ENCODE data around the gene SLC39A7. TPM values are rescaled to one million over a fixed set of nuclear protein-coding genes. Genes with fewer than 3 reads are reported as not detected.

The SLC39A7 gene
- total and polyA plus RNA-seq, 4 experiments from 2014 or later, result 22.9 to 40.9 (median 32.0) TPM

- H3K9me3 ChIP-seq (ENCODE audit: control insufficient read depth in 1 of 2, low read length in 2 of 2), result no peaks in the 10 kb centered on the region
- peaks cover 45% of the 10 kb centered on the region for H3K4me1 ChIP-seq (ENCODE audit: insufficient read depth, low read length)
- CTCF ChIA-PET (ENCODE audit: partially characterized antibody), result interaction anchor here (0.8 to 1.8 kb wide), 7 partner anchors 9 to 53 kb away, joined by 3 to 6 read pairs (median 4); partner anchors contain the start of gene HSD17B8
- Mint-ChIP-seq H3K9me3 (no peaks in the 10 kb centered on the region), H3K36me3 (peaks cover 38 to 54% of the 10 kb centered on the region in 2 donors), H3K4me3 (no peak overlapping the region), H3K4me1 (peaks cover 22 to 52% (median 33%) of the 10 kb centered on the region in 4 donors), H3K27me3 (peaks cover 8 to 10% of the 10 kb centered on the region in 2 donors), H3K27ac (peak overlapping the region in 3 of 7 donors; percentile 2 to 75 (median 68))
- POLR2A ChIA-PET (ENCODE audit: partially characterized antibody), result interaction anchor here (1.0 to 4.2 kb wide), 2 partner anchors 13 to 53 kb away, joined by 4 to 20 read pairs; partner anchors contain the start of gene RING1
- DNase-seq, result peak in 1 of 5 donors; percentile 23
- H3K27me3 ChIP-seq (ENCODE audit: insufficient read depth, low read length), result peaks cover 12% of the 10 kb centered on the region
- no peak overlapping the region for H3K4me3 ChIP-seq (ENCODE audit: low read length in 2 of 2)
- intact Hi-C loops (cut with micrococcal nuclease), result loop anchor here (2.0 kb wide), 1 partner anchor 13 kb away; no protein-coding TSS in a partner anchor
- H3K27ac ChIP-seq (ENCODE audit: low read depth, low read length), result no peak overlapping the region
- peaks cover 33% of the 10 kb centered on the region for H3K36me3 ChIP-seq (ENCODE audit: insufficient read depth, low read length)
Measured at GRCh38 chr6:33195304-33196165, 5.1 kb upstream of the SLC39A7 start.

GRCh38 chr6:33197431-33198048 is 3.1 kb upstream of the SLC39A7 start:
- Mint-ChIP-seq H3K9me3 (peaks cover 0 to 2% (median 0%) of the 10 kb centered on the region in 8 donors), H3K27me3 (peaks cover 0 to 2% of the 10 kb centered on the region in 2 donors), H3K36me3 (peaks cover 49 to 66% of the 10 kb centered on the region in 2 donors), H3K4me1 (peaks cover 32 to 65% (median 46%) of the 10 kb centered on the region in 4 donors), H3K4me3 (peak overlapping the region; percentile 40 to 79 (median 72)), H3K27ac (peak overlapping the region; percentile 26 to 85 (median 76))
- Histone ChIP-seq H3K9me3 (ENCODE audit: control insufficient read depth in 1 of 2, low read length in 2 of 2) (no peaks in the 10 kb centered on the region), H3K4me1 (ENCODE audit: insufficient read depth, low read length) (peaks cover 54% of the 10 kb centered on the region), H3K4me3 (ENCODE audit: low read length in 2 of 2) (no peak overlapping the region), H3K27me3 (ENCODE audit: insufficient read depth, low read length) (no peaks in the 10 kb centered on the region), H3K36me3 (ENCODE audit: insufficient read depth, low read length) (peaks cover 43% of the 10 kb centered on the region), H3K27ac (ENCODE audit: low read depth, low read length) (no peak overlapping the region)
- ChIA-PET CTCF (ENCODE audit: partially characterized antibody) (interaction anchor here (0.6 to 4.6 kb wide), 16 partner anchors 11 to 221 kb away, joined by 3 to 55 read pairs (median 4); partner anchors contain the start of genes CUTA, PFDN6, RING1 and WDR46), POLR2A (ENCODE audit: partially characterized antibody) (interaction anchor here (1.0 to 4.2 kb wide), 7 partner anchors 11 to 225 kb away, joined by 3 to 44 read pairs (median 6); partner anchors contain the start of genes RING1, RPS18 and VPS52)
- peak; percentile 55 to 62 (median 59) for DNase-seq
- intact Hi-C loops (cut with micrococcal nuclease), result loop anchor here (1.0 to 2.0 kb wide), 2 partner anchors 15 to 36 kb away; no protein-coding TSS in a partner anchor

- H3K36me3 Mint-ChIP-seq, result peaks cover 57 to 72% of the 10 kb centered on the region in 2 donors
- Histone ChIP-seq H3K27ac (ENCODE audit: low read depth, low read length) (no peak overlapping the region), H3K36me3 (ENCODE audit: insufficient read depth, low read length) (peaks cover 46% of the 10 kb centered on the region), H3K27me3 (ENCODE audit: insufficient read depth, low read length) (no peaks in the 10 kb centered on the region), H3K4me1 (ENCODE audit: insufficient read depth, low read length) (peaks cover 48% of the 10 kb centered on the region), H3K9me3 (ENCODE audit: control insufficient read depth in 1 of 2, low read length in 2 of 2) (no peaks in the 10 kb centered on the region), H3K4me3 (ENCODE audit: low read length in 2 of 2) (no peak overlapping the region)
- intact Hi-C loops (cut with micrococcal nuclease), result no loop called here
- peak overlapping the region; percentile 78 to 99 (median 84) for H3K4me3 Mint-ChIP-seq
- DNase-seq, result peak in 1 of 5 donors; percentile 35
- H3K27ac Mint-ChIP-seq, result peak overlapping the region; percentile 68 to 96 (median 87)
- peaks cover 32 to 68% (median 48%) of the 10 kb centered on the region in 4 donors for H3K4me1 Mint-ChIP-seq
- H3K9me3 Mint-ChIP-seq, result peaks cover 0 to 2% (median 0%) of the 10 kb centered on the region in 8 donors
- ChIA-PET POLR2A (ENCODE audit: partially characterized antibody) (interaction anchor here (1.2 to 4.2 kb wide), 8 partner anchors 11 to 226 kb away, joined by 3 to 44 read pairs (median 7); partner anchors contain the start of genes RGL2, RING1, RPS18 and VPS52), CTCF (ENCODE audit: partially characterized antibody) (interaction anchor here (0.7 to 4.6 kb wide), 9 partner anchors 10 to 183 kb away, joined by 3 to 55 read pairs (median 5); partner anchors contain the start of genes PFDN6, RING1 and WDR46)
- H3K27me3 Mint-ChIP-seq, result no peaks in the 10 kb centered on the region
Measured at GRCh38 chr6:33198159-33198852, 2.4 kb upstream of the SLC39A7 start.

- CTCF ChIA-PET (ENCODE audit: partially characterized antibody), result interaction anchor here (0.7 to 4.6 kb wide), 6 partner anchors 9 to 182 kb away, joined by 3 to 55 read pairs (median 7); partner anchors contain the start of gene RING1
- no peaks in the 10 kb centered on the region for H3K27me3 Mint-ChIP-seq
- H3K4me3 Mint-ChIP-seq, result peak overlapping the region; percentile 81 to 99 (median 98)
- H3K36me3 Mint-ChIP-seq, result peaks cover 53 to 70% of the 10 kb centered on the region in 2 donors
- peak overlapping the region; percentile 89 to 96 (median 93) for H3K27ac Mint-ChIP-seq
- H3K9me3 ChIP-seq (ENCODE audit: control insufficient read depth in 1 of 2, low read length in 2 of 2), result no peaks in the 10 kb centered on the region
- peaks cover 50% of the 10 kb centered on the region for H3K4me1 ChIP-seq (ENCODE audit: insufficient read depth, low read length)
- DNase-seq, result peak in 1 of 5 donors; percentile 18
- peaks cover 36 to 68% (median 53%) of the 10 kb centered on the region in 4 donors for H3K4me1 Mint-ChIP-seq
- H3K27me3 ChIP-seq (ENCODE audit: insufficient read depth, low read length), result no peaks in the 10 kb centered on the region
- peaks cover 0 to 2% (median 0%) of the 10 kb centered on the region in 8 donors for H3K9me3 Mint-ChIP-seq
- H3K4me3 ChIP-seq (ENCODE audit: low read length in 2 of 2), result peak overlapping the region in 1 of 2 donors; percentile 99
- H3K36me3 ChIP-seq (ENCODE audit: insufficient read depth, low read length), result peaks cover 46% of the 10 kb centered on the region
- intact Hi-C loops (cut with micrococcal nuclease), result no loop called here
- POLR2A ChIA-PET (ENCODE audit: partially characterized antibody), result interaction anchor here (1.0 to 3.8 kb wide), 9 partner anchors 9 to 231 kb away, joined by 3 to 44 read pairs (median 5); partner anchors contain the start of genes RGL2, RING1, RPS18 and VPS52
- H3K27ac ChIP-seq (ENCODE audit: low read depth, low read length), result peak overlapping the region; percentile 88
Measured at GRCh38 chr6:33198853-33199436, 1.7 kb upstream of the SLC39A7 start.

- peaks cover 0 to 2% (median 0%) of the 10 kb centered on the region in 8 donors for H3K9me3 Mint-ChIP-seq
- H3K27ac Mint-ChIP-seq, result peak overlapping the region; percentile 79 to 96 (median 90)
- H3K4me1 Mint-ChIP-seq, result peaks cover 39 to 75% (median 58%) of the 10 kb centered on the region in 4 donors
- Histone ChIP-seq H3K4me1 (ENCODE audit: insufficient read depth, low read length) (peaks cover 55% of the 10 kb centered on the region), H3K36me3 (ENCODE audit: insufficient read depth, low read length) (peaks cover 38% of the 10 kb centered on the region), H3K27me3 (ENCODE audit: insufficient read depth, low read length) (no peaks in the 10 kb centered on the region), H3K27ac (ENCODE audit: low read depth, low read length) (peak overlapping the region; percentile 88), H3K4me3 (ENCODE audit: low read length in 2 of 2) (peak overlapping the region; percentile 25 to 99), H3K9me3 (ENCODE audit: control insufficient read depth in 1 of 2, low read length in 2 of 2) (no peaks in the 10 kb centered on the region)
- H3K36me3 Mint-ChIP-seq, result peaks cover 47 to 67% of the 10 kb centered on the region in 2 donors
- CTCF ChIA-PET (ENCODE audit: partially characterized antibody), result interaction anchor here (0.8 to 4.6 kb wide), 4 partner anchors 9 to 49 kb away, joined by 4 to 55 read pairs (median 14); partner anchors contain the start of gene RING1
- peak in 2 of 5 donors; percentile 69 to 79 for DNase-seq
- H3K4me3 Mint-ChIP-seq, result peak overlapping the region; percentile 81 to 99 (median 98)
- intact Hi-C loops (cut with micrococcal nuclease), result loop anchor here (1.0 to 10.0 kb wide), 15 partner anchors 9 to 1535 kb away; partner anchors contain the start of genes BRD2, C6orf47, CSNK2B and CUTA
- H3K27me3 Mint-ChIP-seq, result no peaks in the 10 kb centered on the region
- POLR2A ChIA-PET (ENCODE audit: partially characterized antibody), result interaction anchor here (0.6 to 3.8 kb wide), 16 partner anchors 9 to 512 kb away, joined by 3 to 44 read pairs (median 4); partner anchors contain the start of genes B3GALT4, ITPR3, PFDN6 and RGL2
Measured at GRCh38 chr6:33199687-33200218, 914 bp upstream of the SLC39A7 start.
